Retinal pigment epithelial cell (primary cell): ENCODE results near the gene VGLL4.

Experiments
- DNase-seq: peaks from one replicate; pipeline ENCODE4 v3.0.0-alpha.2; 2010; ENCODE audit warnings: low read depth
- H3K4me3 ChIP-seq: 2 replicates; pipeline ENCODE4 v1.5.1; 2011; ENCODE audit warnings: mild to moderate bottlenecking, low read length, control low read depth, moderate library complexity
- CTCF ChIP-seq: conservative IDR thresholded peaks from 2 replicates; pipeline ENCODE4 v1.5.1; 2011; ENCODE audit warnings: low read depth, low read length, control low read depth, inconsistent platforms

VGLL4 gene

GRCh38 chr3:11551036-11551435 lies 92.7 kb downstream of the VGLL4 start:
- DNase-seq = no peak
- TF ChIP-seq CTCF = no peak
- H3K4me3 ChIP-seq = no peak overlapping the region

GRCh38 chr3:11549580-11550140 lies 94.1 kb downstream of the VGLL4 start:
- no peak for DNase-seq
- no peak for TF ChIP-seq CTCF
- no peak overlapping the region for H3K4me3 ChIP-seq

- no peak overlapping the region for H3K4me3 ChIP-seq
- no peak for TF ChIP-seq CTCF
- peak; percentile 51 for DNase-seq
These were observed 95.0 kb downstream of the VGLL4 start for GRCh38 chr3:11548721-11549131.

- TF ChIP-seq CTCF = no peak
- no peak overlapping the region for H3K4me3 ChIP-seq
- no peak for DNase-seq
These were observed 96.2 kb downstream of the VGLL4 start for GRCh38 chr3:11547498-11547897.

- DNase-seq = no peak
- no peak for TF ChIP-seq CTCF
- no peak overlapping the region for H3K4me3 ChIP-seq
These were observed 96.9 kb downstream of the VGLL4 start for GRCh38 chr3:11546657-11547302.

- TF ChIP-seq CTCF = no peak
- no peak overlapping the region for H3K4me3 ChIP-seq
- no peak for DNase-seq
These were observed 98.4 kb downstream of the VGLL4 start for GRCh38 chr3:11545186-11545851.
